WTC11 (cell line): ENCODE measurements around the gene IRF3.

Source experiments
- CTCF ChIP-seq: fragments of 200-600 bp; IDR thresholded peaks from 2 replicates; pipeline ENCODE4 v1.8.0; 2022; ENCODE audit warnings: antibody characterized with exemption
- ESRRA ChIP-seq: sonication (generic); formaldehyde crosslinking; IDR thresholded peaks from 2 replicates; pipeline ENCODE4 v1.8.1; 2022; ENCODE audit warnings: mild to moderate bottlenecking, missing genetic modification reagents, borderline replicate concordance
- GRHL2 ChIP-seq: fragments of 250-450 bp; sonication (Bioruptor Pico); IDR thresholded peaks from 2 replicates; pipeline ENCODE4 v1.8.0; 2022; ENCODE audit warnings: mild to moderate bottlenecking, moderate library complexity; ENCODE audit not compliant: insufficient replicate concordance, severe bottlenecking
- NFYB ChIP-seq: sonication (generic); formaldehyde crosslinking; conservative IDR thresholded peaks from 2 replicates; pipeline ENCODE4 v1.8.0; 2022; ENCODE audit warnings: low read depth, missing genetic modification reagents
- TP53 ChIP-seq: sonication (generic); formaldehyde crosslinking; IDR thresholded peaks from 2 replicates; pipeline ENCODE4 v1.8.1; 2023; ENCODE audit warnings: mild to moderate bottlenecking, missing genetic modification reagents
- USF1 ChIP-seq: sonication (generic); formaldehyde crosslinking; IDR thresholded peaks from 2 replicates; pipeline ENCODE4 v1.8.0; 2022; ENCODE audit warnings: mild to moderate bottlenecking, missing genetic modification reagents
- ZNF263 ChIP-seq: sonication (generic); formaldehyde crosslinking; IDR thresholded peaks from 2 replicates; pipeline ENCODE4 v1.8.1; 2022; ENCODE audit warnings: low read depth, mild to moderate bottlenecking, moderate library complexity, missing genetic modification reagents
- TF ChIP-seq, protein P1 (sequence below): fragments of 250-450 bp; sonication (Bioruptor Pico); IDR thresholded peaks from 2 replicates; pipeline ENCODE4 v2.1.2; 2022; ENCODE audit warnings: mild to moderate bottlenecking, moderate library complexity

DNA sequence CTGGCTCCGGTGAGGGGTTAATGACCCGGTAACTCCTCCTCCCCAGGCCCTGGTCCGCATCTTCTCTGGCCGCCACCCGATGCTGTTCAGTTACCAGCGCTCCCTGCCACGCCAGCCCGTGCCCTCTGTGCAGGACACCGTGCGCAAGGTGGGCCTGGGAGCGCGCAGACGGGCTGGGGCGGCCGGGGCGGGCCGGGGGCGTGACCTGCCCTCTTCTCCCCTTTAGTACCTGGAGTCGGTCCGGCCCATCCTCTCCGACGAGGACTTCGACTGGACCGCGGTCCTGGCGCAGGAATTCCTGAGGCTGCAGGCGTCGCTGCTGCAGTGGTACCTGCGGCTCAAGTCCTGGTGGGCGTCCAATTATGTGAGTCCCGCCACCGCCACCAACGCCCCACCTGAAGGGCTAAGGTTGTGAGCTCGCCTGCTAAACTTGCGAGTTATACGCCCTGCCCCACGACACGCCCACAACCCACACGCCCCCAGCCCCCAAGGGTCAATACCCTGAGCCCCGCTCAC, 35.7 kb upstream of the IRF3 start:
- TF ChIP-seq NFYB (CRISPR knock-in tag) (no peak), CTCF (no peak), TP53 (no peak), ZNF263 (CRISPR knock-in tag) (no peak), USF1 (CRISPR knock-in tag) (no peak), ESRRA (CRISPR knock-in tag) (no peak), GRHL2 (no peak)
- TF ChIP-seq, protein P1, sequence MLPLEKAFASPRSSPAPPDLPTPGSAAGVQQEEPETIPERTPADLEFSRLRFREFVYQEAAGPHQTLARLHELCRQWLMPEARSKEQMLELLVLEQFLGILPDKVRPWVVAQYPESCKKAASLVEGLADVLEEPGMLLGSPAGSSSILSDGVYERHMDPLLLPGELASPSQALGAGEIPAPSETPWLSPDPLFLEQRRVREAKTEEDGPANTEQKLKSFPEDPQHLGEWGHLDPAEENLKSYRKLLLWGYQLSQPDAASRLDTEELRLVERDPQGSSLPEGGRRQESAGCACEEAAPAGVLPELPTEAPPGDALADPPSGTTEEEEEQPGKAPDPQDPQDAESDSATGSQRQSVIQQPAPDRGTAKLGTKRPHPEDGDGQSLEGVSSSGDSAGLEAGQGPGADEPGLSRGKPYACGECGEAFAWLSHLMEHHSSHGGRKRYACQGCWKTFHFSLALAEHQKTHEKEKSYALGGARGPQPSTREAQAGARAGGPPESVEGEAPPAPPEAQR, result no peak
